Left lung (tissue), 14 donors: ENCODE measurements around the gene MRGPRX3. TPM values are rescaled to one million over a fixed set of nuclear protein-coding genes. Genes with fewer than 3 reads are reported as not detected.

ENCODE experiments used
- ATAC-seq: fragments of 200-7000 bp; cut with Tn5 transposase; one replicate; pipeline ENCODE4 v1.9.1; 2020; ENCODE audit warnings: moderate library complexity
- DNase-seq, 4 donors: peaks; one replicate each; pipeline ENCODE4 v3.0.0-alpha.2; 2013 to 2020
- H3K27ac ChIP-seq, 2 donors: fragments of 200-600 bp; sonication (generic) in 1 of 2; one replicate each; pipeline versions ENCODE4 v1.5.0 to v1.8.0; 2020 to 2021
- H3K27me3 ChIP-seq, 2 donors: fragments of 200-600 bp; sonication (generic) in 1 of 2; one replicate each; pipeline versions ENCODE4 v1.5.0 to v1.8.0; 2020 to 2021
- H3K36me3 ChIP-seq, 2 donors: fragments of 200-600 bp; sonication (generic) in 1 of 2; one replicate each; pipeline versions ENCODE4 v1.5.0 to v1.8.0; 2020 to 2021
- H3K4me1 ChIP-seq, 2 donors: fragments of 200-600 bp; one replicate each; pipeline ENCODE4 v1.8.0; 2021
- H3K4me3 ChIP-seq, 2 donors: fragments of 200-600 bp; sonication (generic) in 1 of 2; one replicate each; pipeline versions ENCODE4 v1.5.0 to v1.8.0; 2020 to 2021; ENCODE audit warnings: mild to moderate bottlenecking in 1 of 2
- H3K9me3 ChIP-seq, 2 donors: fragments of 200-600 bp; sonication (generic) in 1 of 2; one replicate each; pipeline versions ENCODE4 v1.5.0 to v1.8.0; 2020 to 2021
- intact Hi-C, 2 donors: fragments of 100-400 bp; cut with DNase I; formaldehyde crosslinking; loops; one replicate each; pipeline versions ENCODE4 v1.11.2 to v1.14.2; 2022
- long read RNA-seq, 12 donors: library from polyadenylated mRNA in 2 of 12; unstranded in 2 of 12; transcript quantifications; one replicate each; pipeline ENCODE4 v2.0.0 and lab custom pipeline, GENCODE V29; 2019 to 2026
- polyA plus RNA-seq, 6 donors: library from polyadenylated mRNA; unstranded; fragments of 120-200 nt; gene quantifications; one replicate each; pipeline ENCODE4 v1.2.1, GENCODE V29; 2013; ENCODE audit not compliant: insufficient read length in 6 of 6
- total RNA-seq, 2 donors: library from RNA; stranded (reverse); fragmentation: NEBNext Ultra II Directional; extraction: Animal tissue kit (Norgen Biotek cat#: 25700); gene quantifications; one replicate each; pipeline ENCODE4 v1.2.1, GENCODE V29; 2021
- TF ChIP-seq, protein P1 (sequence below), 2 donors: fragments of 200-600 bp; sonication (generic) in 1 of 2; IDR thresholded peaks; one replicate each; pipeline versions ENCODE4 v1.5.0 to v1.8.0; 2021; ENCODE audit warnings: antibody characterized with exemption in 2 of 2
- donor health status: DM: no; HTN: yes; CAD: no.
- donor health status: DM: no; HTN: no; CAD: no.

MRGPRX3 gene
- total RNA-seq (under 1 TPM; 0.15 to 0.21 TPM), polyA plus RNA-seq (not detected)
- long read RNA-seq, donor 1, result 0 reads
- long read RNA-seq, donor 2, result 0 reads
- long read RNA-seq, donor 3, result 0 reads
- long read RNA-seq, donor 4, result 0 reads
- long read RNA-seq, donor 5, result 0 reads
- long read RNA-seq, donor 6, result 0 reads
- long read RNA-seq, donor 7, result 0 reads
- long read RNA-seq, donor 8, result 0 reads
- long read RNA-seq, donor 9, result 0 reads
- long read RNA-seq, donor 10, result 0 reads
- long read RNA-seq, donor 11, result 0 reads
- long read RNA-seq, donor 12, result 0 reads

DNA sequence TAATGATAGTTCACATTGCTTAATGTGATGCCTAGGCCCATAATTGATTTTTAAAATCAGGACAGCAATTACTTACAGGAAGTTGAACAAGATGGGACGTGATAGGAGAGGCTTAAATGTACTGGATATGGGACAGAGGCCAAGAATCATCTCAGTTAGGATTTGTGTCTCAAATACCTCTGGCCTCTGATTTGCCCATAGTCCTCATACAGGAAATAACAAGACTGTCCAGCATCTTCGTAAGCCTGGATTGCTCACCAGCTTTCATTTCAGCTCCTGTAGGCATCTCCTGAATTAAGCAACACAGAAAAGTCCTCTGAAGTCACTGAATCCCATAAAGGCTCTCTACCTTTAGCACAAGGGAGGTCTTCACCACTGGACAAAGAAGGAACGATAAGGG, at the start of gene MRGPRX3:
TSS of gene MRGPRX3 (plus strand) at position 231 of the 400 bp plus-strand sequence. CDS start 4,632 bp downstream, outside the sequence.
- no peaks in the 10 kb centered on the region for H3K4me1 ChIP-seq
- H3K27me3 ChIP-seq, result peaks cover 0 to 21% of the 10 kb centered on the region in 2 donors
- no peaks in the 10 kb centered on the region for H3K36me3 ChIP-seq
- H3K27ac ChIP-seq, result no peak within 1 kb of the TSS
- H3K4me3 ChIP-seq, result no peak within 1 kb of the TSS
- intact Hi-C loops, result no loop called here
- DNase-seq, result no peak
- TF ChIP-seq, protein P1, sequence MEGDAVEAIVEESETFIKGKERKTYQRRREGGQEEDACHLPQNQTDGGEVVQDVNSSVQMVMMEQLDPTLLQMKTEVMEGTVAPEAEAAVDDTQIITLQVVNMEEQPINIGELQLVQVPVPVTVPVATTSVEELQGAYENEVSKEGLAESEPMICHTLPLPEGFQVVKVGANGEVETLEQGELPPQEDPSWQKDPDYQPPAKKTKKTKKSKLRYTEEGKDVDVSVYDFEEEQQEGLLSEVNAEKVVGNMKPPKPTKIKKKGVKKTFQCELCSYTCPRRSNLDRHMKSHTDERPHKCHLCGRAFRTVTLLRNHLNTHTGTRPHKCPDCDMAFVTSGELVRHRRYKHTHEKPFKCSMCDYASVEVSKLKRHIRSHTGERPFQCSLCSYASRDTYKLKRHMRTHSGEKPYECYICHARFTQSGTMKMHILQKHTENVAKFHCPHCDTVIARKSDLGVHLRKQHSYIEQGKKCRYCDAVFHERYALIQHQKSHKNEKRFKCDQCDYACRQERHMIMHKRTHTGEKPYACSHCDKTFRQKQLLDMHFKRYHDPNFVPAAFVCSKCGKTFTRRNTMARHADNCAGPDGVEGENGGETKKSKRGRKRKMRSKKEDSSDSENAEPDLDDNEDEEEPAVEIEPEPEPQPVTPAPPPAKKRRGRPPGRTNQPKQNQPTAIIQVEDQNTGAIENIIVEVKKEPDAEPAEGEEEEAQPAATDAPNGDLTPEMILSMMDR (IDR thresholded peaks at IDR 0.05), result no peak
- no peak for ATAC-seq
- no peaks in the 10 kb centered on the region for H3K9me3 ChIP-seq

DNA sequence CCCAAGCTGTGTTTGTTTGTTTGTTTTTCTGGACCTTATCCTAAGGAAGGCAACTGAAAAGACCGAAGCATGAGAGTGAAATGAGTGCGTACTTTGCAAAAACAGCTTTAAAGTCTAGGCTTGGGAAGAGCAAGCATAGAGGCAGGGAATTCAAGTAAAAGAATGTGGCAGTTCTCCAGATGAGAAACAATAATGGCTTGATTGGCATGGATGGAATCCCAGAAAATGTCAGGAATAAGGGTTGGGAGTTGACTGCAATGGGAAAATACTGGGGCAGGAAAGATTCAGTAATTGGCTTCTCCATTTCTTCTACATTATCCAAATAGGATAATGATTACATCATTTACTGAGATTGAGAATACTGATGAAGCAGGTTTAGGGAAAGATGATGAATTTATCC, 44.0 kb upstream of the MRGPRX3 start:
- ATAC-seq, result no peak
- Histone ChIP-seq H3K9me3 (no peaks in the 10 kb centered on the region), H3K4me3 (no peak overlapping the region), H3K4me1 (no peaks in the 10 kb centered on the region), H3K27ac (no peak overlapping the region), H3K27me3 (no peaks in the 10 kb centered on the region), H3K36me3 (peaks cover 5 to 66% of the 10 kb centered on the region in 2 donors)
- intact Hi-C loops, result no loop called here
- DNase-seq, result no peak
- TF ChIP-seq, protein P1 (IDR thresholded peaks at IDR 0.05), result no peak

DNA sequence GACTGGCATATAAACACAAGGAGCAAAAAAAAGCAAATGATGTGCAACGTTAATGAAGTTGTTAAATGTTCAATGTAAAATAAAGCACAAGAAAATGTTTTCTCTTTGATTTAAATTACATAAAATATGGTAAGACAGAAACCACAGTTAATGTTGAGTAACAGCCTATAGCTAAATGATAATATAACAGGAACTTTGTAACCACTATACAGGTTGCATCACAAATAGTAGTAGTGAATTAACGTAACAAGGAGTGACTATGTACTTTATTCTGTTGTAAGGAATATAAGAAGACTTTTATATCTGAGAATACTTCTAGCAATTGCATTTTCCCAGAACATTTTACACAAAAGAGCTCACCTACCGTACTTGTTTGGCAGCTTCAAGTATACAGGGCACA, 43.4 kb upstream of the MRGPRX3 start:
- no peaks in the 10 kb centered on the region for H3K9me3 ChIP-seq
- ATAC-seq, result no peak
- H3K27ac ChIP-seq, result no peak overlapping the region
- H3K4me1 ChIP-seq, result no peaks in the 10 kb centered on the region
- no peak overlapping the region for H3K4me3 ChIP-seq
- H3K36me3 ChIP-seq, result peaks cover 5 to 72% of the 10 kb centered on the region in 2 donors
- H3K27me3 ChIP-seq, result no peaks in the 10 kb centered on the region
- DNase-seq, result no peak
- TF ChIP-seq, protein P1 (IDR thresholded peaks at IDR 0.05), result no peak
- intact Hi-C loops, result no loop called here

DNA sequence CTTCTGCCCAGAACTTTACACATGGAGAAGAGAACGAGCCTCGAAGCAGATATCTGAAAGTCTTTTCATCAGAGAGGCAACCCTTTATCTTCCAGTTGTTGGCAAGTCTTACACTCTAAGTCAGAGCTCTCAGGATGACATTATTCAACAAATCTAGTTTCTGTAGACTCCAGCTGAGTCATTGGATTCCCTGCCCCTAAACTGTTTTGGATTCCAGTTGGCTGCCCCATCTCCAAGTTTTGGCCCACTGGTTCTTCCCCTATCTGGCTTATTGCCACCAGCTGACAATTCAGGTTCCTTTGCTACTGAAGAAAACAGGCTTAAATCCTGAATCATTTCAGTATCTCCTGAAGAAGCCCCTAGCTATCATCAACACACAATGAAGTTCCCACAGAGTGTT, 40.6 kb upstream of the MRGPRX3 start:
- no peak for ATAC-seq
- Histone ChIP-seq H3K4me1 (no peaks in the 10 kb centered on the region), H3K36me3 (peaks cover 0 to 82% of the 10 kb centered on the region in 2 donors), H3K27me3 (no peaks in the 10 kb centered on the region), H3K9me3 (no peaks in the 10 kb centered on the region), H3K4me3 (no peak overlapping the region), H3K27ac (no peak overlapping the region)
- TF ChIP-seq, protein P1 (IDR thresholded peaks at IDR 0.05), result no peak
- DNase-seq, result no peak
- intact Hi-C loops, result no loop called here

DNA sequence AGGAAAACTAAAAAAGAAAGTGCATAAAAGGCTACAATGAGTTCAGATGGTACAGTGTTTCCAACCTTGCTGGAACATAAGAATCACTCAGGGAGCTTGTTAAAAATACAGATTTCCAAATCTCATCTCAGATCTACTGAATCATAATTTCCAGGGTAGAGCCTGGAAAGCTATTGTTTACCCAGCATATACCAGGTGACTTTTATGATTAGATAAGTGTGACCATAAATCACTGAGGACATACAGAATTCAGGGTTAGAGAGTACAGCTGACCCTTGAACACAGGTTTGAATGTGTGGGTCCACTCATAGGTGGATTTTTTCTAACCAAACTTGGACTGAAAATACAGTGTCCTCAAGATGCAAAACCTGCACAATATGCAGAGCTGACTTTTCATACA, 38.4 kb upstream of the MRGPRX3 start:
- H3K27me3 ChIP-seq, result no peaks in the 10 kb centered on the region
- DNase-seq, result no peak
- H3K4me3 ChIP-seq, result no peak overlapping the region
- ATAC-seq, result no peak
- intact Hi-C loops, result no loop called here
- H3K4me1 ChIP-seq, result no peaks in the 10 kb centered on the region
- TF ChIP-seq, protein P1 (IDR thresholded peaks at IDR 0.05), result no peak
- no peak overlapping the region for H3K27ac ChIP-seq
- no peaks in the 10 kb centered on the region for H3K9me3 ChIP-seq
- H3K36me3 ChIP-seq, result peaks cover 0 to 64% of the 10 kb centered on the region in 2 donors
